Measurements from ENCODE around the gene COL4A1.

DNA sequence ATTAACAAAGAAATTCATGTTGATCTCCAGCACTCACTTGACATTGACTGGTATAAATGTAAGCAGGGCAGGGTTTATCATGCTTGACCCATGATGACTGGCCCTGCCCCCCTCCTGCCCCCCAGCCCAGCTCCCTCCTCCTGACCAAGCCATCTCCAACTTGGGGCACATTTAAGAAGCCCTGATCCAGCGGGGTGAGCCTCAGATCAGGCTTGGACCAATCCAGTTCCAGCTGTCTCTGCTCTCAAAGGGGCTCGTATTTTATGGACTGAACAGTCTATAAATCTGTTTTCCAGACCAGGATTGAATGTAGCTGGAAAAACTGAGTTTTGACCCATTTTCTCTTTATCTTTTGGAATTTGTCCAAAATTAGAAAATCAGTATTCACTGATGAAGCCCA, 100.0 kb downstream of the COL4A1 start:
- no peak for TF ChIP-seq FOXM1 (IDR thresholded peaks at IDR 0.05; ENCODE audit: borderline replicate concordance, low read depth)
- TF ChIP-seq, protein P1, sequence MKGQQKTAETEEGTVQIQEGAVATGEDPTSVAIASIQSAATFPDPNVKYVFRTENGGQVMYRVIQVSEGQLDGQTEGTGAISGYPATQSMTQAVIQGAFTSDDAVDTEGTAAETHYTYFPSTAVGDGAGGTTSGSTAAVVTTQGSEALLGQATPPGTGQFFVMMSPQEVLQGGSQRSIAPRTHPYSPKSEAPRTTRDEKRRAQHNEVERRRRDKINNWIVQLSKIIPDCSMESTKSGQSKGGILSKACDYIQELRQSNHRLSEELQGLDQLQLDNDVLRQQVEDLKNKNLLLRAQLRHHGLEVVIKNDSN (IDR thresholded peaks at IDR 0.05): no peak
- TF ChIP-seq EP300 (IDR thresholded peaks at IDR 0.05; ENCODE audit: borderline replicate concordance): no peak
- no peak for TF ChIP-seq TCF12 (IDR thresholded peaks at IDR 0.05; ENCODE audit: low read depth)
- TF ChIP-seq RAD21 (IDR thresholded peaks at IDR 0.05; ENCODE audit: low read depth): no peak
- TF ChIP-seq TAF1 (IDR thresholded peaks at IDR 0.05; ENCODE audit: low read depth): no peak
- TF ChIP-seq, protein P2, sequence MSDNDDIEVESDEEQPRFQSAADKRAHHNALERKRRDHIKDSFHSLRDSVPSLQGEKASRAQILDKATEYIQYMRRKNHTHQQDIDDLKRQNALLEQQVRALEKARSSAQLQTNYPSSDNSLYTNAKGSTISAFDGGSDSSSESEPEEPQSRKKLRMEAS (IDR thresholded peaks at IDR 0.05): no peak
- no peak for TF ChIP-seq ZBTB7A (IDR thresholded peaks at IDR 0.05; ENCODE audit: low read depth)
- TF ChIP-seq NFIC (IDR thresholded peaks at IDR 0.05): no peak
- TF ChIP-seq CREB1 (IDR thresholded peaks at IDR 0.05; ENCODE audit: low read depth): no peak
- TF ChIP-seq, protein P3, sequence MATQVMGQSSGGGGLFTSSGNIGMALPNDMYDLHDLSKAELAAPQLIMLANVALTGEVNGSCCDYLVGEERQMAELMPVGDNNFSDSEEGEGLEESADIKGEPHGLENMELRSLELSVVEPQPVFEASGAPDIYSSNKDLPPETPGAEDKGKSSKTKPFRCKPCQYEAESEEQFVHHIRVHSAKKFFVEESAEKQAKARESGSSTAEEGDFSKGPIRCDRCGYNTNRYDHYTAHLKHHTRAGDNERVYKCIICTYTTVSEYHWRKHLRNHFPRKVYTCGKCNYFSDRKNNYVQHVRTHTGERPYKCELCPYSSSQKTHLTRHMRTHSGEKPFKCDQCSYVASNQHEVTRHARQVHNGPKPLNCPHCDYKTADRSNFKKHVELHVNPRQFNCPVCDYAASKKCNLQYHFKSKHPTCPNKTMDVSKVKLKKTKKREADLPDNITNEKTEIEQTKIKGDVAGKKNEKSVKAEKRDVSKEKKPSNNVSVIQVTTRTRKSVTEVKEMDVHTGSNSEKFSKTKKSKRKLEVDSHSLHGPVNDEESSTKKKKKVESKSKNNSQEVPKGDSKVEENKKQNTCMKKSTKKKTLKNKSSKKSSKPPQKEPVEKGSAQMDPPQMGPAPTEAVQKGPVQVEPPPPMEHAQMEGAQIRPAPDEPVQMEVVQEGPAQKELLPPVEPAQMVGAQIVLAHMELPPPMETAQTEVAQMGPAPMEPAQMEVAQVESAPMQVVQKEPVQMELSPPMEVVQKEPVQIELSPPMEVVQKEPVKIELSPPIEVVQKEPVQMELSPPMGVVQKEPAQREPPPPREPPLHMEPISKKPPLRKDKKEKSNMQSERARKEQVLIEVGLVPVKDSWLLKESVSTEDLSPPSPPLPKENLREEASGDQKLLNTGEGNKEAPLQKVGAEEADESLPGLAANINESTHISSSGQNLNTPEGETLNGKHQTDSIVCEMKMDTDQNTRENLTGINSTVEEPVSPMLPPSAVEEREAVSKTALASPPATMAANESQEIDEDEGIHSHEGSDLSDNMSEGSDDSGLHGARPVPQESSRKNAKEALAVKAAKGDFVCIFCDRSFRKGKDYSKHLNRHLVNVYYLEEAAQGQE (IDR thresholded peaks at IDR 0.05; ENCODE audit: low read depth): no peak

Measured in Ishikawa (cell line).